Mesenchymal stem cell (in vitro differentiated cells and primary cell): ENCODE data around the gene SHISA7.
A peak's percentile ranks its signal among the peaks of the same experiment; 100 is the strongest.

Experiments
- DNase-seq: peaks from one replicate; pipeline ENCODE4 v3.0.0-alpha.2; 2013
- H2AFZ ChIP-seq: one replicate; pipeline ENCODE4 v1.6.1; 2013; ENCODE audit warnings: low read depth, mild to moderate bottlenecking, control low read depth, inconsistent platforms, low read length, moderate library complexity
- H2AK5ac ChIP-seq: 2 replicates; pipeline ENCODE4 v1.6.1; 2013; ENCODE audit warnings: low read length, moderate library complexity, mild to moderate bottlenecking, inconsistent platforms; ENCODE audit not compliant: severe bottlenecking
- H2BK120ac ChIP-seq: one replicate; pipeline ENCODE4 v1.6.1; 2013; ENCODE audit warnings: low read depth, mild to moderate bottlenecking, inconsistent platforms, low read length, moderate library complexity
- H2BK12ac ChIP-seq, 2 experiments: one replicate each; pipeline ENCODE4 v1.6.1; 2013; ENCODE audit warnings: inconsistent platforms in 2 of 2, low read length in 2 of 2, mild to moderate bottlenecking in 2 of 2, moderate library complexity in 2 of 2, control low read depth in 1 of 2
- H2BK15ac ChIP-seq: one replicate; pipeline ENCODE4 v1.6.1; 2013; ENCODE audit warnings: mild to moderate bottlenecking, low read depth, inconsistent platforms; ENCODE audit not compliant: poor library complexity, severe bottlenecking
- H2BK5ac ChIP-seq: 2 replicates; pipeline ENCODE4 v1.6.1; 2013; ENCODE audit warnings: low read depth, mild to moderate bottlenecking, low read length, control low read depth, inconsistent platforms; ENCODE audit not compliant: poor library complexity, severe bottlenecking
- H3K14ac ChIP-seq, 2 experiments: one replicate each; pipeline ENCODE4 v1.6.1; 2013; ENCODE audit warnings: inconsistent platforms in 2 of 2, low read length in 2 of 2, control low read depth in 1 of 2, mild to moderate bottlenecking in 1 of 2, moderate library complexity in 1 of 2
- H3K18ac ChIP-seq, 2 experiments: one replicate each; pipeline ENCODE4 v1.6.1; 2013; ENCODE audit warnings: inconsistent platforms in 2 of 2, low read length in 2 of 2, control low read depth in 1 of 2, low read depth in 1 of 2, mild to moderate bottlenecking in 1 of 2
- H3K23ac ChIP-seq, 2 experiments: one replicate each; pipeline ENCODE4 v1.6.1; 2013; ENCODE audit warnings: inconsistent platforms in 2 of 2, low read length in 2 of 2, mild to moderate bottlenecking in 2 of 2, moderate library complexity in 2 of 2, control low read depth in 1 of 2
- H3K27ac ChIP-seq: 2 replicates; pipeline ENCODE4 v1.5.1; 2013; ENCODE audit warnings: mild to moderate bottlenecking, moderate library complexity, low read length, control low read depth, inconsistent platforms; ENCODE audit not compliant: poor library complexity, severe bottlenecking
- H3K27me3 ChIP-seq, 2 experiments: 2 replicates each; pipeline versions ENCODE4 v1.6.1 to v1.7.0; 2013; ENCODE audit warnings: low read length in 2 of 2, mild to moderate bottlenecking in 2 of 2, moderate library complexity in 2 of 2, control low read depth in 1 of 2, inconsistent platforms in 1 of 2; ENCODE audit not compliant: control insufficient read depth in 1 of 2, insufficient read depth in 1 of 2
- H3K36me3 ChIP-seq, 2 experiments: 2 replicates each; pipeline versions ENCODE4 v1.6.1 to v1.7.0; 2013; ENCODE audit warnings: low read length in 2 of 2, control low read depth in 1 of 2, inconsistent platforms in 1 of 2, low read depth in 1 of 2, mild to moderate bottlenecking in 1 of 2; ENCODE audit not compliant: insufficient read depth in 2 of 2, control insufficient read depth in 1 of 2
- H3K4ac ChIP-seq, 2 experiments: one replicate each; pipeline ENCODE4 v1.6.1; 2013; ENCODE audit warnings: inconsistent platforms in 2 of 2, low read length in 2 of 2, mild to moderate bottlenecking in 2 of 2, moderate library complexity in 2 of 2, control low read depth in 1 of 2, low read depth in 1 of 2
- H3K4me1 ChIP-seq: 2 replicates; pipeline ENCODE4 v1.6.1; 2013; ENCODE audit warnings: low read depth, low read length, control low read depth; ENCODE audit not compliant: control insufficient read depth, insufficient read depth
- H3K4me2 ChIP-seq: 2 replicates; pipeline ENCODE4 v1.6.1; 2013; ENCODE audit warnings: low read length, mild to moderate bottlenecking, inconsistent platforms; ENCODE audit not compliant: poor library complexity, severe bottlenecking
- H3K4me3 ChIP-seq, 2 experiments: 2 replicates each; pipeline versions ENCODE4 v1.5.1 to v1.7.0; 2013; ENCODE audit warnings: low read length in 2 of 2, mild to moderate bottlenecking in 2 of 2, control low read depth in 1 of 2, low read depth in 1 of 2; ENCODE audit not compliant: insufficient read depth in 1 of 2
- H3K79me1 ChIP-seq: replicated peaks from 2 replicates; pipeline ENCODE4 v1.6.1; 2013; ENCODE audit warnings: mild to moderate bottlenecking, control low read depth, low read length, inconsistent platforms; ENCODE audit not compliant: poor library complexity, severe bottlenecking
- H3K9ac ChIP-seq: 2 replicates; pipeline ENCODE4 v1.7.0; 2013; ENCODE audit warnings: mild to moderate bottlenecking, low read length, moderate library complexity
- H3K9me3 ChIP-seq: 2 replicates; pipeline ENCODE4 v1.7.0; 2013; ENCODE audit warnings: mild to moderate bottlenecking, low read length; ENCODE audit not compliant: control insufficient read depth
- H4K8ac ChIP-seq: one replicate; pipeline ENCODE4 v1.6.1; 2013; ENCODE audit warnings: inconsistent platforms, mild to moderate bottlenecking, low read length, moderate library complexity
- H4K91ac ChIP-seq: one replicate; pipeline ENCODE4 v1.6.1; 2013; ENCODE audit warnings: mild to moderate bottlenecking, low read length, inconsistent platforms
- WGBS: methylation state at CpG from one replicate; pipeline ENCODE4 v1.1.7; 2013; ENCODE audit warnings: mixed read lengths; 5-methylcytosine and 5-hydroxymethylcytosine counted together

SHISA7 gene

GRCh38 chr19:55463583-55464031 is 20.5 kb upstream of the SHISA7 start:
- H3K27me3 ChIP-seq: no peaks in the 10 kb centered on the region
- H3K4ac ChIP-seq: no peak overlapping the region
- H3K4me1 ChIP-seq: peaks cover 22% of the 10 kb centered on the region
- no peak overlapping the region for H2AK5ac ChIP-seq
- H2BK120ac ChIP-seq: no peak overlapping the region
- 59% methylated on average over 15 of the region's 15 CpGs for WGBS
- no peak overlapping the region for H2AFZ ChIP-seq
- no peak overlapping the region for H3K18ac ChIP-seq
- no peak overlapping the region for H3K27ac ChIP-seq
- H3K36me3 ChIP-seq: no peaks in the 10 kb centered on the region
- H2BK15ac ChIP-seq: peak overlapping the region; percentile 90
- no peak overlapping the region for H4K8ac ChIP-seq
- H3K14ac ChIP-seq: no peak overlapping the region
- no peak overlapping the region for H2BK12ac ChIP-seq
- no peaks in the 10 kb centered on the region for H3K9me3 ChIP-seq
- no peak overlapping the region for H2BK5ac ChIP-seq
- H4K91ac ChIP-seq: no peak overlapping the region
- H3K4me2 ChIP-seq: no peak overlapping the region
- no peak for DNase-seq
- H3K4me3 ChIP-seq: no peak overlapping the region
- H3K9ac ChIP-seq: no peak overlapping the region
- peaks cover 8% of the 10 kb centered on the region for H3K79me1 ChIP-seq
- H3K23ac ChIP-seq: no peak overlapping the region

- Histone ChIP-seq H3K9ac (no peak overlapping the region), H2BK5ac (no peak overlapping the region), H2BK15ac (peak overlapping the region; percentile 54), H3K79me1 (peaks cover 8% of the 10 kb centered on the region), H3K27me3 (no peaks in the 10 kb centered on the region), H2BK12ac (no peak overlapping the region), H3K4me1 (peaks cover 20% of the 10 kb centered on the region), H3K4me3 (peak overlapping the region in 1 of 2 experiments; percentile 99), H4K8ac (no peak overlapping the region), H3K4me2 (no peak overlapping the region), H3K18ac (no peak overlapping the region), H2BK120ac (no peak overlapping the region), H2AK5ac (peak overlapping the region; percentile 10), H2AFZ (no peak overlapping the region), H3K4ac (no peak overlapping the region), H3K9me3 (no peaks in the 10 kb centered on the region), H3K23ac (no peak overlapping the region), H3K14ac (no peak overlapping the region), H4K91ac (no peak overlapping the region), H3K36me3 (no peaks in the 10 kb centered on the region), H3K27ac (no peak overlapping the region)
- WGBS: 87% methylated on average over 8 of the region's 11 CpGs
- no peak for DNase-seq
Observed at GRCh38 chr19:55462722-55463121, 19.6 kb upstream of the SHISA7 start.

- no peaks in the 10 kb centered on the region for H3K9me3 ChIP-seq
- DNase-seq: peak; percentile 50
Observed at GRCh38 chr19:55461974-55462626, 19.0 kb upstream of the SHISA7 start.

GRCh38 chr19:55461259-55461973 is 18.3 kb upstream of the SHISA7 start, which contains the start of gene ISOC2:
TSS of gene ISOC2 (minus strand) at chr19:55461642. CDS start at chr19:55456486, 5,156 bp downstream.
- H2BK5ac ChIP-seq: peak within 1 kb of the TSS; percentile 51
- H3K18ac ChIP-seq: peak within 1 kb of the TSS; percentile 95 to 98
- H2AFZ ChIP-seq: peak within 1 kb of the TSS; percentile 87
- peaks cover 17% of the 10 kb centered on the region for H3K4me1 ChIP-seq
- peak within 1 kb of the TSS in 1 of 2 experiments; percentile 50 for H2BK12ac ChIP-seq
- peak within 1 kb of the TSS in 1 of 2 experiments; percentile 50 for H3K14ac ChIP-seq
- DNase-seq: peak; percentile 100
- H3K4ac ChIP-seq: peak within 1 kb of the TSS; percentile 77 to 99
- peak within 1 kb of the TSS; percentile 47 for H4K8ac ChIP-seq
- peak within 1 kb of the TSS; percentile 33 for H2BK15ac ChIP-seq
- 1% methylated on average over 54 of the region's 54 CpGs for WGBS
- H3K27ac ChIP-seq: peak within 1 kb of the TSS; percentile 70
- H3K27me3 ChIP-seq: no peaks in the 10 kb centered on the region
- peak within 1 kb of the TSS; percentile 65 for H2AK5ac ChIP-seq
- H3K9ac ChIP-seq: peak within 1 kb of the TSS; percentile 96
- peak within 1 kb of the TSS; percentile 86 for H3K4me2 ChIP-seq
- H3K36me3 ChIP-seq: peaks cover 0 to 6% of the 10 kb centered on the region in 2 experiments
- H3K79me1 ChIP-seq: peaks cover 14% of the 10 kb centered on the region
- H3K9me3 ChIP-seq: no peaks in the 10 kb centered on the region
- H3K4me3 ChIP-seq: peak within 1 kb of the TSS; percentile 86 to 99
- peak within 1 kb of the TSS; percentile 91 for H4K91ac ChIP-seq
- peak within 1 kb of the TSS; percentile 4 for H2BK120ac ChIP-seq
- H3K23ac ChIP-seq: peak within 1 kb of the TSS in 1 of 2 experiments; percentile 46

More at GRCh38 chr19:55461974-55462626, 19.0 kb upstream of the SHISA7 start:
- Histone ChIP-seq H2BK15ac (peak overlapping the region; percentile 33), H3K27me3 (no peaks in the 10 kb centered on the region), H3K4me3 (peak overlapping the region; percentile 52 to 99), H3K18ac (peak overlapping the region in 1 of 2 experiments; percentile 82), H2BK5ac (no peak overlapping the region), H4K8ac (peak overlapping the region; percentile 47), H2AK5ac (peak overlapping the region; percentile 57), H3K27ac (peak overlapping the region; percentile 6), H3K4me2 (peak overlapping the region; percentile 72), H2BK12ac (peak overlapping the region in 1 of 2 experiments; percentile 11), H2BK120ac (no peak overlapping the region), H3K4ac (peak overlapping the region; percentile 75 to 77), H4K91ac (peak overlapping the region; percentile 84), H3K4me1 (peaks cover 17% of the 10 kb centered on the region), H2AFZ (peak overlapping the region; percentile 87), H3K23ac (peak overlapping the region in 1 of 2 experiments; percentile 46), H3K9ac (peak overlapping the region; percentile 94), H3K36me3 (no peaks in the 10 kb centered on the region), H3K14ac (peak overlapping the region in 1 of 2 experiments; percentile 50), H3K79me1 (peaks cover 8% of the 10 kb centered on the region)
- 32% methylated on average over 26 of the region's 27 CpGs for WGBS
